Measurements from ENCODE around the gene PHLDB2.
A peak's percentile ranks its signal among the peaks of the same experiment; 100 is the strongest.
"Not testable (repeated sequence)": the region's sequence is repeated elsewhere in the genome, so short reads cannot be mapped to it uniquely, and the experiment has no call there.

PHLDB2 gene

DNA sequence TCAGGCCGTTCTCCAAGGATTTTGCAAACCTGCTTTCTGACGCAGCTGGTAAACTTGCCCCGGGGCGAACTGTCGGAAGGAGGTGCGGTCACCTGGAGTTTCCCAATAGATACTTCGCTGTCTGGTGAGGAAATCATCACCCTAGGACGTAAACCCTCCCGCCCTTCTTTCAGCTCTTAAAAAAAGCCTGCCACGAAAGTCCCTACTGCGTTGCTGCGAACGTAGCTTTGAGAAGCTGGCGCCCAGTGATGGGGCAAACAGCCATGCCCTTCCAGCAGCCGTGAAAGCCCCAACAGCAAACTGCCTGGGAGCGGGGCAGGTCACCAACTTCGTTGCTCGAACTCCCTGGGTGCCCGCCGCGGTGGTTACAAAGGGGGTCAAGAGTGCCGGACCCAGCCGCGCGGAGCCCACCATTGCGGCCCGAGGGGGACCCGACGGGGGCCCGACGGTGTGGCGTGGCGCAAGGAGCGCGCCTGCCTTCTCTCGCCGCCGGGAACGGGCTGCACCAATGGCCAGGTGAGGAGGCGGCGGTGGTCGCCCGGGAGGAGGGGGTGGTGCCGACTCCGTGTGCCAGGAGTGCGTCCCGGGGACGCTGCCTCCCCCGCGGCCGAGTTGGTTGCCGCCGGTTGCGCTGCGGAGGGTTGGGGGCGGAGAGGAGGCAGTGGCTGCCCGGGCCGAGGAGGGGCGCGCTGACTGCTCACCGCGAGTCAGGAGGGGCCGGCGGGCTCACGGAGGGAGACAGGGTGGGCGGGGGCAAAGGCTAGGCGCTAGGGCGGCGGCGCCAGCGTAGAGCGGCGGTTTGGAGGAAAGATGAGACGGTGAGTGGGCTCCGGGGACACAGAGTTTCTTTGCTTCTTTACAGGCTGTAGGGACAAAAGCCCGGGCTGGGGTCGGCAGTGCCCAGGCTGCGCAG, at the start of gene PHLDB2:
Gene PHLDB2 (plus strand): TSS at position 205 of the 913 bp plus-strand sequence. CDS start 24,813 bp downstream, outside the sequence.
- DNase-seq = peak; percentile 41 to 52

DNA sequence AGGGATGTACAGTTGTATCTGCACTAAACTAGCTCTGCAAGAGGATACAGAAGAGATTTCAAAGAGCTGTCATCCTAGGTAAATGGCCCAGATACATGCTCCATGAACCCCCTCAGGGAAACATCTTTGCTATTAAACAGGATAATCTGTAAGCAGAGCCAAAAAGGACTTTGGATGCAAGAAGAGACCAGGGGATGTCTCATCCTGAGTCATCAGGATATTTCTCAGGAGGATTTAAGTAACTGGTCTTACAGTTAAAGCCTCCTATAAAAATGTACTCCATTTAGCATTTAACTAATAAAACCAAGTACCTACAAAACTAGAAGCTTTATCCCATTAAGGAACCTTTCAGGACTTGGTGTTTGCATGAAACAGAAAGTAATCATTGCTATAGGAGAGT, 48.2 kb upstream of the PHLDB2 start:
- no peak for DNase-seq

DNA sequence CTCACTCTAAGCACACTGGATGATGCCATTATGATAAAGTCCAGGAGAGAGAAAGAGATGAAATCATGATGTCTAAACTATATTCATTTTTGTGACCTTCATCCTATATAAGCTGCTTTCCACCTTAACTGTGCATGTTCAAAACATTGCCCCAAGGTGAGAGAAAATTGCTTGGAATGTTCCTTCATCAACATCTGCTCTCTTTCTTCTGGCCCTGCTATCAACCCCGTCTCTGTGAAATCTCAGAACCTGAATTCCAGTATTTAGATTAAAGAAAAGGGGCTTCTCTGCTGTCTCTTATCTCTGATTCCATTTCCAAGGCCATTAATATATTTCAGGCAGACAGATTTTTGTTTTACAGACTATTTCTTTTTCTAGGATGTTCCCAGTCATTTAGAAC, 47.3 kb upstream of the PHLDB2 start:
- DNase-seq = no peak

DNA sequence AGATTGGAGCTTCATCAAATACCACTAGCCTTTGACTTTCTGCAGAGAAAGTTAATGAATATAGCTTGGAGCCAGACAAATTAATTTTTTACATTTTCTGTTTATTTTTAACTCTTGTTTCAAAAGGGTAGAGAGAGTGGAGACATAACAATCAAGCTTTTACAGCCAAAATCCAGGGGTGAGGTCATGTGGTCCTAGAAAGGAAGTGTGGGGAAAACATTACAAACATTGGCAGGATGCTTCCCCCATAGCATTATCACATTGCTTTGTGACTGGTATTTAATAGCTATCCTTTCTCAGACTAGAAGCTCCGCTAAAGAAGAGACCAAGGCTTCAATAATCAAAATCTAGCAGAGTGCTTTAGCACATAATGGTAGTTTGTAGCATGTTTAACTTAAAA, 46.4 kb upstream of the PHLDB2 start:
- DNase-seq = no peak

DNA sequence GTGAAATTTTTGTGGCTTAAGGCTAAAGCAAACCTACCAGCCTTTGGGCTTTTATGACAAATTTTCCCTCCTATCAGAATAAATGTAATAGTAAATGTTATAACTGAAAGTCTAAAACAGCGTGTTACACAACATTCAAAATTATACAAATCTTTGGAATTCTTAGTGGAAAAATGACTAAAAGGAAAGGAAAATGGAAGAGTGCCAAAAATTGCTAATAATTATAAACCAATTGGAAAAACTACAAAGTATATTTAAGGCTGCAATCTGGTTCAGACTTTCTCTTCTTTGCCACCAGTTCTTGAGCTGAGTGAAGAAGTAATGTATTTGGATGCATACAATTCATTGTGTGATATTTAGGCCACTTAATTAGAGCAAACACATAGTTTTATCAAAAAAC, 45.6 kb upstream of the PHLDB2 start:
- no peak for DNase-seq

DNA sequence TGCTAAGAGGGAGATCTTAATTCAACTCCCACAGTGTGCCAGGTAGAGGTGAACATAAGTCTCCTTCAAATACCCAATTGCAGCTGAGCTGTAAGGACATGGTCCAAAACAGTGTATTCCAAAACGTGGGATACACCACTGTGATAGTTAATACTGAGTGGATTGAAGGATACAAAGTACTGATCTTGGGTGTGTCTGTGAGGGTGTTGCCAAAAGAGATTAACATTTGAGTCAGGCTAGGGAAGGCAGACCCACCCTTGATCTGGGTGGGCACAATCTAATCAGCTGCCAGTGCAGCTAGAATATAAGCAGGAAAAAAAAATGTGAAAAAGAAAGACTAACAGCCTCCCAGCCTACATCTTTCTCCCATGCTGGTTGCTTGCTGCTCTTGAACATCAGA, 45.1 kb upstream of the PHLDB2 start:
- no peak for DNase-seq

DNA sequence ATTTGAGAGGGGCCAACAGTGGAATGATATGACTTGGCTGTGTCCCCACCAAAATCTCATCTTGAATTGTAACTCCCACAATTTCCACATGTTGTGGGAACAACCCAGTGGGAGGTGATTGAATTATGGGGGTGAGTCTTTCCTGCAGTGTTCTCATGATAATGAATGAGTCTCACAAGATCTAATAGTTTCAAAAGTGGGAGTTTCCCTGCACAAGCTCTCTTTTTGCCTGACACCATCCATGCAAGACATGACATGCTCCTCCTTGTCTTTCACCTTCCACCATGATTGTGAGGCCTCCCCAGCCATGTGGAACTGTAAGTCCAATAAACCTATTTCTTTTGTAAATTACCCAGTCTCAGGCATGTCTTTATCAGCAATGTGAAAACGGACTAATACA, 42.3 kb upstream of the PHLDB2 start:
- DNase-seq = not testable (repeated sequence)

DNA sequence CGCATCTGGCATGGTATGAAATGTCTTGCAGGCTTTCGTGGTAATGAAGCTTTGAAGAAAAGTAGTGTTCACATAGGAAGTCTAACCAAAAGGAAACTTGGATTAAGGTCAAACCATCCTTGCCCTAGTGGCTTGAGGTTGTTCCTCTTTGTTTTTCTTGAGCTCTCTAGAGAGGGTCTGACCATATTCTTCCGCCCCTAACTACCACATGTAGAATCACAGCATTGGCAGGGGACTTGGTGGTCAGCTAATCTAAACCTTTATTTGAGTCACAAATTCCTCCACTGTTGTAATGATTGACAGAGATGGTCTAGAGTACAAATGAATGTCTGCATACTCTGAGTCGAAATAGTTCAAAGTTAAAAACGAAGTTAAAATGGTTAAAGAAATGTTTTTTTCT, 39.1 kb upstream of the PHLDB2 start:
- no peak for DNase-seq

DNA sequence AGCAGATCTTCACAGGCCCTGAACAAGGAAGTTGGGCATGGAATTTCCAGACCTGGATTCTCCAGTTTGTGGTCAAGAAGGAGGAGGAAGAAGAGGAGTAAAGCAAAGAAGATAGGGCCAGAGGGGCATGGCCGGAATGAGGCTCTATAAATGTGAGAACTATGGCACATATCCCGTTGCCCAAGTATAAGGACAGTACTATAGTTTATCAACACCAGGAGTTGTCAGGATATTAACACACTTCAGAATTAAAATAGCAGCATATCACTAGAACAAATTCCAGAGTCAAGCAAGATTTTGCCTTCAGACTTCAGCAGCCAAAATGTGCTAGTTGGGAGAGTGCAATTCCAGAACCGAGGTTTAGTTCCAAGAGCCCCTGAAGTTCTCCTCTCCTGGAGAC, 38.4 kb upstream of the PHLDB2 start:
- DNase-seq = no peak

DNA sequence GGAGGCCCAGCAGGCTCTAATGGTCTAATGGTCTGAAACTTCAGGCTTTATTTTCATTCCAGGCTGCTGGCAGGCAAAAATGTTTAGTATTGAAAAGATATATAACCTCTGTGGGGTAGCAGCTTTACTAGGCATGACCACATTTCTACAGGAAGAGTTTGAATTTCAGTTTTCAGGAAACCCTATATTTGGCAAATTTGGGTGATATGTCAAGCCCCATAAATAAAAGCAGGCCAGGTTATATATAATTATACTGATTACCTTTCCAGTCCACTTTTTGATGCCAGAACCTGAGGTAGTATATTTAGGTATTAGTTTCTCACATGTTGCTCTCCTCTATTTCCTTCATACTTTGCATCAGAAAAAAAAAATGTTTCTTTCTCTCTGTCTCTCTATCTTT, 37.2 kb upstream of the PHLDB2 start:
- DNase-seq = no peak

DNA sequence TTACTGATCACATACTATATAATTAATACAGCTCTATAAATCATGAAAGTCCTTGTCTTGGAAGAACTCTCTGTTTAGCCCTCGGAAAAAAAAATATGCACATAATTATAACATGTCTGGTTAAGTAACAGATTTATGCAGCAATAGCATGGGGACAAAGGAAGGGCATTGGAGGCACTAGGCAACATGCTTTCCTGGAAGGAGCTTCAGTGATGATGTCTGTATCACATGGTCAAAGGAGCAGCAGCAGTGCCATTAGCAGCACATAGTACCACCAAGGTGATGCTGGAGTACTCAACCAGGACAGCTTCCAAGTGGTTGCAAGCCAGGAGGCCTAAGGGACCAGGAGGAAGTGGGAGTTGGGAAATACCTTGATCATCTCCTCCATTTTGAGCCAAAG, 36.3 kb upstream of the PHLDB2 start:
- DNase-seq = no peak

DNA sequence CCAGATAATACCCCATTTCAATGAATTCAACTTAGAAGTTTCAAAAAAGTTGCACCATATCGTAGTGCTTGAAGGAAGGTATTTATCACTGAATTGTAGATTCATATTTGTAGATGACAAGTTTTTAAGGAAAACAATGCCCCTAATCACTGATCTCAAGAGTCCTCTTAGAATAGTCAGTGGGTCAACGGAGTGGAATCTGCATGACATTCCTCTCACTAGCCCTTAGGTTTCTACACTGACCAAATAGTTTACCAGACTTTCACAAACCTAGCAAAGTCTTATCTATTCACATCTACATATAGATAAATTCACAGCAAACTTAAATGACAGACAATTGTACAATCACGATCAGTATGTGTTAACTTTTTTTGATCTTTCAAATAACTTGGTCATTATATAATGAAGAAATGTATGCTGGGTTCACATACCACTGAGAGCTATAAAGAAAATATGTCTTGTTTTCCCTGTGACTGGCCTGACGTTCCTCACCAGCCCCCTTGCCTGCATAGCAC, 35.7 kb upstream of the PHLDB2 start:
- no peak for DNase-seq

DNA sequence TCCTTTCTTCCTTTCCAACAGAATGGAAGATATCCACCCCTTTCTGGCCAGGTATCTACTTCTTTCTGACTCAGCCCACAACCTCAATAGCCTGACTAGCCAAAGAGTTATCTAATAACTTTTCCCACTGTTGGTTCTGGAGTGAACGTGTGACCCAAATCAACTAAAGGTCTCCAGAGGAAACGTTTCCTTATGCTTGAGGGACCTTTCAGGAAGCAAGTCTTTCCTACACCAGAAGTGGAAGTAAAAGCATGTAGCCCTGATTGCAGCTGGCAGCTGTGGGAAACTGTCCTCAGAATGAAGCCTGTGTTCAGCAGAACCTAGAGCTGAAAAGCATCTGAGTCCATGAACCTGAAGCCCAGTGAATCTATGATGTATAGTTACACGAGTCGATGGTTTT, 34.7 kb upstream of the PHLDB2 start:
- no peak for DNase-seq

DNA sequence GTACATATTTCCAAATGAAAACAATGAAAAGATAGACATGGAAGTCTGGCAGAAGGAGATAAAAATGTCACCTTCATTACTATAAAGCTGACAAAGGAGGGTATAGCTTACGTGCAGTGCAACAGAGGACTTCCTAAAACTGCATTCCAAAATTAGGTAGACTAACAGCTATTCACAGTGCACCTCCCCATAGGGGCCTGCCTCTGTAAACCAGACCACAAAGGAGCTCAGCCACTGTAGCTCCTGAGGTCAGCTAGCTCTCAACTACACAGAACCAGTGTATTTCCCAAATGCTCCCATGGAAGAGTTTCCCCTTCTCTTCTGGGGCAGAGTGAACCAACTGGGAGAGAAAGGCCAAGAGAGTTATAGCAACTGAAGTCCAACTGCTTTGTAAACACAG, 31.2 kb upstream of the PHLDB2 start:
- no peak for DNase-seq

DNA sequence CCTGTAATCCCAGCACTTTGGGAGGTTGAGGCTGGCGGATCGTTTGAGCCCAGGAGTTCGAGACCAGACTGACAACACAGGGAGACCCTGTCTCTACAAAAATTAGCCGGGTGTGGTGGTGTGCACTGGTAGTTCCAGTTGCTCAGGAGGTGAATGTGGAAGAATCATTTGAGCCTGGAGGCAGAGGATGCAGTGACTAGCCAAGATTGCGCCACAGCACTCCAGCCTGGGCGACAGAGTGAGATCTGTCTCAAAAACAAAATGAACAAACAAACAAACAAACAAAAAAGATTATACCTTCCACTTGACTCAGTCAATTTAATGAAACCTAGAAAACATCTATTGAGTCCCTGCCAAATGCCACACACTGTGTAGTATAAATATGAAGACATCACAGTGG, 30.5 kb upstream of the PHLDB2 start:
- DNase-seq = no peak

DNA sequence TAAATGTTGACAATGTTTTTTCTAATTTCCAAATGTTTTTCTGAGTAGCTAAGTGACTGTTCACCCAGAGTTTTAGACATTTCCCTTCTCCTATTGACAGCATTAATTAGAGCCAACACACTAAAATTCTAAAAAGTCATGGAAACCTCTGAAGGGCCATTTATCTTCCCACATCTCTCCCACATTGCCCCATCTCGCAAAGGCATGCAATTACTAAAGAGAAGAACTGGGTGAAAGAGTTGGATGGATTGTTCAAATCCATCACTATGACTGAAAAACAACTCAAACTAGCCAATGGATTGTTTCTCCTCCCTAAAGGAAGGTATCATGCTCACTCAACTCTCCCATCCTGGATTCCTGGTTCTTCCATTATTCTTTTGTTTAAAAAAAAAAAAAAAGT, 30.0 kb upstream of the PHLDB2 start:
- DNase-seq = no peak

DNA sequence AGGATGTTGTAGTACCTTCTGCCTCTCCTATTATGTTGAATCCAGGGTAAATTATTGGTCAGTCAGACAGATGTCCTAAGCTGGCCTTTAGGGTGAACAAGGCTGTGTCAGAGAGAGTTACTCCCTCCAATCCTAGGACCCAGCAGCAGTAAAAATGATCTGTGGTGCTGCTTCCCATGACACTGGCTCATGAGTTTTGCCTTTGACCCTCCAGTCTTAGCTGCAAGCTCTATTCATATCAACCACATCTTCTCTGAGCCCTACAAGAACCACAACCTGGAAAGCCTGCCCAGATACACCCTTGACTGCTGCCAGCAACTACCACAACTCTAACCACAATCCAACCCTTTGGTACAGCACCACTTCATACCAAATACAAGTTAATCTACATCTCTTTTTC, 27.2 kb upstream of the PHLDB2 start:
- DNase-seq = peak; percentile 5 to 9

DNA sequence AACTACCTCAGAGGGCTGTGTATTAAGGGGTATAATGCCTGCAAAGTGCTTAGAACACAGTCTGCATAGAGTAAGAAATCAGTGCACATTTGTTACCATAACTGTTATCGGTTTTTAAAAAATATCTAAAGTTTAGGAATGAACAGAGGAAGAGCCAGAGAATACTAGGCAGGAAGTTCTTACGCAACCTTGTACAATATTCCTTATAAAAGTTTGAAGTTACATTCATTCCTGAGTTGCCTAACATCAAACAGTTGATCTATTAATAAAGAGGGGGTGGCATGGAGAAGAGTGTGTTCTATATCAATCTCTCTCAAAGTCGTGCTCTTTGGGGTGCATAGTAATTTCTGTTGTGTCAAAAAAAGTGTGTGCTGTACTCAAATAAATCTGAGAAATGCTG, 22.0 kb upstream of the PHLDB2 start:
- no peak for DNase-seq

DNA sequence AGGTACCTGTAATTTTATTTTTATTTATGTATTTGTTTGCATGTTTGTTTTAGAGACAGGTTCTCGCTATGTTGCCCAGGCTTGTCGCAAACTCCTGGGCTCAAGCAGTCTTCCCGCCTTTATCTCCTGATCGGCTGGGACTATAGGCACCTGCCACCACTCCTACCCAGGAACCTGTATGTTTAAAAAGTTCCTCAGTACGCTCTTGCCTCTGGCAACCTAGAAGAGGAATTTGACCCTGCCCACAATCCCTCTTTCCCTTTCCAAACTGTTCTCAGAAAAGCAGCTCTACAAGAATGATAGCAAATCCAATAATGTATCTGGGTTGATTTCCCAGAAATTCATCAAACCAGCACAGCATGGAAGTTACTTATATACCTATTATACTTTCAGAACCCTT, 20.9 kb upstream of the PHLDB2 start:
- DNase-seq = no peak

DNA sequence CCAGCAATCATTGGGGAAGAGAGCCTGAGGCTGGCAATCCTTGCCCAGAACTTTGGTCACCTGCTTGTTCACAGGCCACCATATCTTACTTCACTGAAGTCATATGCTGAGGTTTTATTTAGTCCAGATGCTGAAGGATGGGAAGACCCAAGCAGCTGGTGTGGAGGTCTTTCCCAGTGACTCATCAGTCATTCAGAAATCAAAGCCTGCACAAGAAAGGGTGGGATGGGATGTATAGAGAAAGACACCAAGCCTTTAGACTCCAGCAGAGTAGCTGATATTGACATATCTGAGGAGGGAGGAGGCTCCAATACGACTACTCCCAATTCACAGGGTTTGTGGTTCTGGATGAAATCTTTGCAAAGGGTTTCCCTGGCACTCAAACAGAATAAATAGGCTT, 13.0 kb upstream of the PHLDB2 start:
- no peak for DNase-seq

DNA sequence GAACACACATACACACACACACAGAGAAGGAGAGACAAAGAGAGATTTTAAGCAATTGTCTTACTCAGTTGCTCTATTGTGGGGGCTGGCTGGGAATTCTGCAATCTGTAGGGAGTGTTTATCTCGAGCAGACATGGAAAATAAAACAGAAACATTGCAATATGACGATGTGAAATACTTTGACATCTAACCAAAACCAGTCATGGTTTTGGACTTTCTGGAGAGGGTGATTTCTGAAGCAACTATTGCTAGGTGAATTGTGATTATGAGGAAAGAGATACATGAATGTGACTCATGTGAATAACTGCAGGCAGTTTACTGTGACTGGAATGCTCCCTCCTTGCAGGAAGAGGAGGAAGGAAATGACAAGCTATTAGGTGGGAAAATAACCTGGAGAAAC, 12.3 kb upstream of the PHLDB2 start:
- no peak for DNase-seq

DNA sequence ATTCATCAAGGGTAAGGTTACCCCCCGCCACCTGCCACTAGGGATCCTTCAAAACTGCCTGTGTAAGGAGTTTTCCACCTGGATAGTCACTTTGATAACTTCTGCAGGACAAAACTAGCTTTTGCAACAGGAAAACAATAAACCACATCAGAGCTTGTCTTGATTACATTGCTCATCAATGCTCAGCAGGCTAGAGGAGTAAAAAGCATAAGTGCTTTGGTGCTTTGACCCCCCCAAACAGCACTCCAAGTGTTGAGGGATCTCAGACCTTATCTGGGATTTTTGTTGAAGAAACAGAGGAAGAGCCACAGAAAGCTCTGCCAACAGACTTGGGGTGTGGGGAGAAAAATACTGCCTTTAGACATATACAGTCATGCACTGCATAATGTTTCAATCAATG, 10.8 kb upstream of the PHLDB2 start:
- no peak for DNase-seq

DNA sequence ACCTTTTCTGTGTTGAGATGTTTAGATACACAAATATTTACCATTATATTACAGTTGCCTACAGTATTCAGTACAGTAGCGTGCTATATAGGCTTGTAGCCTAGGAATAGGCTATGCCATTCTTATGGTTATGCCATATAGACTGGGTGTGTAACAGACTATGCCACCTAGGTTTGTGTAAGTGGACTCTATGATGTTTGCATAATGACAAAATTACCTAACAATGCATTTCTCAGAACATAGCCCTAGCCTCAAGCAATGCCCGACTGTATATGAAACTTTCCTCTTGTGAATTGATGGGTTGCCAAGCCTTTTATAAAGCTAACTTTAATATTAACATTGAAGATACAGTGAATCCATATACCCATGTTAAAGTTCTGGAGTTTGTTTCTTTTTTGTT, 10.3 kb upstream of the PHLDB2 start:
- no peak for DNase-seq

DNA sequence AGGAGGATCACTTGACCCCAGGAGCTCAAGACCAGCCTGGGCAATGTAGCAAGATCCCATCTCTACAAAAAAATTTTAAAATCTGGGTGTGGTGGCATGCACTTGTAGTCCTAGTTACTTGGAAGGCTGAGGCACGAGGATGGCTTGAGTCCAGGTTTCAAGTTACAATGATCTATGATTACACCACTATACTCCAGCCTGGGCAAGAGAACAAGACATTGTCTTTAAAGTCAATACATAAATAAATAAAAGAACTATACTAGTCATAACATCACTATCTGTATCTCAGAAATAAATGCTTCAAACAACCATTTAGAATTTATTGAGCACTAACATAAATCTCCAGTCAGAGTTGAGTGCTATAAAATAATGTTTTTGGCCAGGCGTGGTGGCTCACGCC, 8.5 kb upstream of the PHLDB2 start:
- DNase-seq = no peak

DNA sequence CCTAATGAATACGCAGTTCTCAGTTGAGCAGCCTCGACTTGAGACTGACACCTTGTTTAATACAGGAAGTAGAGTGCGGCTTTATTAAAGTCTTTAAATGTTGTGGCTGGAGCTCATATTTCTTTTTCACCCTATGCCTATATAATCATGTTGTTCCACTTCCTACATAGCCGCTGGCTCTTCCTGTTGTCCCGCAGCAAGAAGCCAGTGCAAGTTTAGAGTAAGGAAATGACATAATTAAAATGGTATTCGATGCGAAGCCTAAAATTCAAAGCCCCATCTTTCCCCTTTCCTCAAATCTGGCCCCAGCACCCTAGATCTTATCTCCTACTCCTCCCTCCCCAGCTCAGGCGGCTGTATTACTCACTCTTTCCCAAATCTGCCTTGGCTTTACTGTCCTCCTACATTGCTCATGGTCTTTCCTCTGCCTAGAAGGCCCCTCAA, 7.5 kb upstream of the PHLDB2 start:
- DNase-seq = no peak

Data from activated CD4-positive, alpha-beta T cell treated with anti-CD3 and anti-CD28 coated beads, Interleukin-2, amount 50 U/mL, for 48 hours (primary cell).